Choroid plexus epithelial cell (primary cell): Measurements from ENCODE around the gene UBE2N.

ENCODE experiments used
- DNase-seq: peaks from one replicate; pipeline ENCODE4 v3.0.0-alpha.2; 2010; ENCODE audit warnings: low read depth
- H3K4me3 ChIP-seq: 2 replicates; pipeline ENCODE4 v1.5.1; 2011; ENCODE audit warnings: low read depth, mild to moderate bottlenecking, control low read depth, low read length, moderate library complexity
- CTCF ChIP-seq: conservative IDR thresholded peaks from 2 replicates; pipeline ENCODE4 v1.5.1; 2011; ENCODE audit warnings: low read depth, mild to moderate bottlenecking, control low read depth, inconsistent platforms, low read length, moderate library complexity

The UBE2N gene

GRCh38 chr12:93368766-93369165, 73.0 kb downstream of the UBE2N start:
- TF ChIP-seq CTCF: no peak
- no peak for DNase-seq

GRCh38 chr12:93366422-93366821, 75.3 kb downstream of the UBE2N start:
- TF ChIP-seq CTCF: no peak
- H3K4me3 ChIP-seq: no peak overlapping the region

More at GRCh38 chr12:93368766-93369165, 73.0 kb downstream of the UBE2N start:
- H3K4me3 ChIP-seq: no peak overlapping the region

GRCh38 chr12:93365616-93366405, 75.9 kb downstream of the UBE2N start:
- TF ChIP-seq CTCF: no peak
- no peak overlapping the region for H3K4me3 ChIP-seq
- DNase-seq: no peak

More at GRCh38 chr12:93366422-93366821, 75.3 kb downstream of the UBE2N start:
- no peak for DNase-seq

- no peak for DNase-seq
- H3K4me3 ChIP-seq: no peak overlapping the region
- no peak for TF ChIP-seq CTCF
Measured at GRCh38 chr12:93363841-93364297, 77.9 kb downstream of the UBE2N start.

- DNase-seq: no peak
- TF ChIP-seq CTCF: no peak
- H3K4me3 ChIP-seq: no peak overlapping the region
Measured at GRCh38 chr12:93361151-93361919, 80.4 kb downstream of the UBE2N start.

GRCh38 chr12:93360688-93361087, 81.1 kb downstream of the UBE2N start:
- no peak for TF ChIP-seq CTCF
- H3K4me3 ChIP-seq: no peak overlapping the region
- DNase-seq: no peak
